Measurements from ENCODE around the gene LCA5. TPM values are rescaled to one million over a fixed set of nuclear protein-coding genes. Genes with fewer than 3 reads are reported as not detected.
"Not testable (repeated sequence)": the region's sequence is repeated elsewhere in the genome, so short reads cannot be mapped to it uniquely, and the experiment has no call there.

LCA5 gene
- total RNA-seq, 2 experiments from 2014 or later = 0.08 to 0.26 TPM

GRCh38 chr6:79551401-79551800 lies 14.2 kb upstream of the LCA5 start:
- no peaks in the 10 kb centered on the region for H3K9me3 Mint-ChIP-seq
- no peaks in the 10 kb centered on the region for H3K36me3 Mint-ChIP-seq
- DNase-seq (no peak), ATAC-seq (ENCODE audit: low read depth) (no peak)
- no peak overlapping the region for H3K27ac Mint-ChIP-seq
- peaks cover 2% of the 10 kb centered on the region for H3K4me1 Mint-ChIP-seq
- H3K27me3 Mint-ChIP-seq = no peaks in the 10 kb centered on the region
- POLR2A ChIA-PET = no interaction called here
- no peak overlapping the region for H3K4me3 Mint-ChIP-seq

GRCh38 chr6:79548304-79548703 lies 11.1 kb upstream of the LCA5 start:
- no peaks in the 10 kb centered on the region for H3K9me3 Mint-ChIP-seq
- H3K36me3 Mint-ChIP-seq = no peaks in the 10 kb centered on the region
- DNase-seq = no peak
- no peaks in the 10 kb centered on the region for H3K27me3 Mint-ChIP-seq
- no peak overlapping the region for H3K4me3 Mint-ChIP-seq
- H3K27ac Mint-ChIP-seq = no peak overlapping the region
- H3K4me1 Mint-ChIP-seq = peaks cover 10% of the 10 kb centered on the region
- ATAC-seq (ENCODE audit: low read depth) = no peak
- POLR2A ChIA-PET = no interaction called here

GRCh38 chr6:79546186-79546585 lies 9.0 kb upstream of the LCA5 start:
- Mint-ChIP-seq H3K9me3 (no peaks in the 10 kb centered on the region), H3K4me3 (no peak overlapping the region), H3K4me1 (peaks cover 8% of the 10 kb centered on the region), H3K27me3 (peaks cover 2% of the 10 kb centered on the region), H3K27ac (no peak overlapping the region), H3K36me3 (no peaks in the 10 kb centered on the region)
- POLR2A ChIA-PET = no interaction called here
- DNase-seq (no peak), ATAC-seq (ENCODE audit: low read depth) (no peak)

- DNase-seq (no peak), ATAC-seq (ENCODE audit: low read depth) (no peak)
- H3K36me3 Mint-ChIP-seq = no peaks in the 10 kb centered on the region
- H3K27ac Mint-ChIP-seq = no peak overlapping the region
- peaks cover 2% of the 10 kb centered on the region for H3K27me3 Mint-ChIP-seq
- no peak overlapping the region for H3K4me3 Mint-ChIP-seq
- H3K9me3 Mint-ChIP-seq = no peaks in the 10 kb centered on the region
- peaks cover 8% of the 10 kb centered on the region for H3K4me1 Mint-ChIP-seq
- POLR2A ChIA-PET = no interaction called here
Measured at GRCh38 chr6:79544939-79545450, 7.8 kb upstream of the LCA5 start.

GRCh38 chr6:79544299-79544927 lies 7.2 kb upstream of the LCA5 start:
- Mint-ChIP-seq H3K9me3 (no peaks in the 10 kb centered on the region), H3K27me3 (peaks cover 2% of the 10 kb centered on the region), H3K4me1 (peaks cover 8% of the 10 kb centered on the region), H3K36me3 (no peaks in the 10 kb centered on the region), H3K4me3 (no peak overlapping the region), H3K27ac (no peak overlapping the region)
- POLR2A ChIA-PET = no interaction called here
- DNase-seq (no peak), ATAC-seq (ENCODE audit: low read depth) (no peak)

- POLR2A ChIA-PET = no interaction called here
- no peak for ATAC-seq (ENCODE audit: low read depth)
- Mint-ChIP-seq H3K36me3 (no peaks in the 10 kb centered on the region), H3K9me3 (no peaks in the 10 kb centered on the region), H3K4me1 (peaks cover 8% of the 10 kb centered on the region), H3K4me3 (no peak overlapping the region), H3K27ac (no peak overlapping the region), H3K27me3 (peaks cover 2% of the 10 kb centered on the region)
- DNase-seq = no peak
Measured at GRCh38 chr6:79543886-79544285, 6.7 kb upstream of the LCA5 start.

- Mint-ChIP-seq H3K27ac (no peak overlapping the region), H3K27me3 (peaks cover 2% of the 10 kb centered on the region), H3K36me3 (no peaks in the 10 kb centered on the region), H3K4me3 (no peak overlapping the region), H3K4me1 (peaks cover 8% of the 10 kb centered on the region), H3K9me3 (no peaks in the 10 kb centered on the region)
- no peak for ATAC-seq (ENCODE audit: low read depth)
- no peak for DNase-seq
- POLR2A ChIA-PET = no interaction called here
Measured at GRCh38 chr6:79543411-79543810, 6.2 kb upstream of the LCA5 start.

GRCh38 chr6:79538106-79538971 lies 1.1 kb upstream of the LCA5 start:
- H3K27me3 Mint-ChIP-seq = peaks cover 20% of the 10 kb centered on the region
- no peak overlapping the region for H3K27ac Mint-ChIP-seq
- DNase-seq = no peak
- no peak for ATAC-seq (ENCODE audit: low read depth)
- H3K4me3 Mint-ChIP-seq = no peak overlapping the region
- POLR2A ChIA-PET = no interaction called here
- H3K4me1 Mint-ChIP-seq = no peaks in the 10 kb centered on the region
- no peaks in the 10 kb centered on the region for H3K36me3 Mint-ChIP-seq
- H3K9me3 Mint-ChIP-seq = no peaks in the 10 kb centered on the region

GRCh38 chr6:79536585-79536953 lies 661 bp downstream of the LCA5 start:
- no peak for DNase-seq
- POLR2A ChIA-PET = interaction anchor here (1.3 kb wide), 1 partner anchor 458 kb away, joined by 6 read pairs; the partner anchor contains the start of gene PHIP
- H3K4me1 Mint-ChIP-seq = no peaks in the 10 kb centered on the region
- no peak for ATAC-seq (ENCODE audit: low read depth)
- H3K27ac Mint-ChIP-seq = no peak overlapping the region
- no peak overlapping the region for H3K4me3 Mint-ChIP-seq
- H3K9me3 Mint-ChIP-seq = no peaks in the 10 kb centered on the region
- peaks cover 20% of the 10 kb centered on the region for H3K27me3 Mint-ChIP-seq
- H3K36me3 Mint-ChIP-seq = no peaks in the 10 kb centered on the region

- H3K9me3 Mint-ChIP-seq; POLR2A ChIA-PET; H3K4me1 Mint-ChIP-seq; H3K4me3 Mint-ChIP-seq; H3K27ac Mint-ChIP-seq; DNase-seq; ATAC-seq (ENCODE audit: low read depth); H3K27me3 Mint-ChIP-seq; H3K36me3 Mint-ChIP-seq: not testable (repeated sequence)
Measured at GRCh38 chr6:79529567-79529966, 7.7 kb downstream of the LCA5 start.

- DNase-seq (no peak), ATAC-seq (ENCODE audit: low read depth) (no peak)
- H3K36me3 Mint-ChIP-seq = no peaks in the 10 kb centered on the region
- no peak overlapping the region for H3K27ac Mint-ChIP-seq
- POLR2A ChIA-PET = no interaction called here
- no peaks in the 10 kb centered on the region for H3K27me3 Mint-ChIP-seq
- no peak overlapping the region for H3K4me3 Mint-ChIP-seq
- H3K9me3 Mint-ChIP-seq = no peaks in the 10 kb centered on the region
- H3K4me1 Mint-ChIP-seq = no peaks in the 10 kb centered on the region
Measured at GRCh38 chr6:79526897-79527296, 10.3 kb downstream of the LCA5 start.

- ATAC-seq (ENCODE audit: low read depth) (no peak), DNase-seq (no peak)
- no peaks in the 10 kb centered on the region for H3K9me3 Mint-ChIP-seq
- peaks cover 2% of the 10 kb centered on the region for H3K27me3 Mint-ChIP-seq
- H3K4me3 Mint-ChIP-seq = no peak overlapping the region
- no peaks in the 10 kb centered on the region for H3K4me1 Mint-ChIP-seq
- no peak overlapping the region for H3K27ac Mint-ChIP-seq
- POLR2A ChIA-PET = no interaction called here
- H3K36me3 Mint-ChIP-seq = no peaks in the 10 kb centered on the region
Measured at GRCh38 chr6:79525272-79526100, 11.7 kb downstream of the LCA5 start.

- H3K9me3 Mint-ChIP-seq = no peaks in the 10 kb centered on the region
- no peak overlapping the region for H3K4me3 Mint-ChIP-seq
- peaks cover 2% of the 10 kb centered on the region for H3K27me3 Mint-ChIP-seq
- H3K36me3 Mint-ChIP-seq = no peaks in the 10 kb centered on the region
- ATAC-seq (ENCODE audit: low read depth) (no peak), DNase-seq (no peak)
- H3K27ac Mint-ChIP-seq = no peak overlapping the region
- no peaks in the 10 kb centered on the region for H3K4me1 Mint-ChIP-seq
- POLR2A ChIA-PET = no interaction called here
Measured at GRCh38 chr6:79524065-79524464, 13.2 kb downstream of the LCA5 start.

Measured in activated naive CD8-positive, alpha-beta T cell treated with anti-CD3 and anti-CD28 coated beads, Interleukin-2, amount 10 ng/mL, durations not matched to agents 7 days and 5 days (primary cell).